Fibroblast of lung (primary cell): ENCODE measurements around the gene OR6V1. TPM values are rescaled to one million over a fixed set of nuclear protein-coding genes. Genes with fewer than 3 reads are reported as not detected.

Source experiments
- DNase-seq, 2 donors: peaks; one replicate each; pipeline versions ENCODE4 v3.0.0 to v3.0.0-alpha.2; 2010; ENCODE audit warnings: low read depth in 2 of 2
- H2AFZ ChIP-seq: 2 replicates; pipeline ENCODE4 v1.5.1; 2012; ENCODE audit warnings: low read length, control low read depth, inconsistent platforms
- H3K27ac ChIP-seq: 2 replicates; pipeline ENCODE4 v1.5.1; 2011; ENCODE audit warnings: low read length, control low read depth; ENCODE audit not compliant: insufficient read depth
- H3K27me3 ChIP-seq: 2 replicates; pipeline ENCODE4 v1.5.1; 2011; ENCODE audit warnings: mild to moderate bottlenecking, low read length; ENCODE audit not compliant: control insufficient read depth, insufficient read depth
- H3K36me3 ChIP-seq: 2 replicates; pipeline ENCODE4 v1.5.1; 2011; ENCODE audit warnings: low read length; ENCODE audit not compliant: control insufficient read depth, insufficient read depth
- H3K4me1 ChIP-seq: 2 replicates; pipeline ENCODE4 v1.5.1; 2011; ENCODE audit warnings: low read length; ENCODE audit not compliant: control insufficient read depth, insufficient read depth; ENCODE audit errors: extremely low read depth
- H3K4me2 ChIP-seq: 2 replicates; pipeline ENCODE4 v1.5.1; 2011; ENCODE audit warnings: low read length, control low read depth; ENCODE audit not compliant: insufficient read depth; ENCODE audit errors: extremely low read depth
- H3K4me3 ChIP-seq, 4 experiments: fragments of 200-600 bp in 1 of 4; sonication (generic) in 1 of 4; replicated peaks in 1 of 4; 2 replicates each; pipeline ENCODE4 v1.5.1; 2011 to 2016; ENCODE audit warnings: low read length in 4 of 4, low read depth in 3 of 4, mild to moderate bottlenecking in 3 of 4, control low read depth in 2 of 4, inconsistent platforms in 1 of 4, mixed read lengths in 1 of 4; ENCODE audit not compliant: insufficient read depth in 1 of 4; ENCODE audit errors: control extremely low read depth in 1 of 4
- H3K79me2 ChIP-seq: 2 replicates; pipeline ENCODE4 v1.5.1; 2012; ENCODE audit warnings: mild to moderate bottlenecking, low read length, inconsistent platforms; ENCODE audit not compliant: control insufficient read depth, insufficient read depth
- H3K9ac ChIP-seq: 2 replicates; pipeline ENCODE4 v1.5.1; 2011; ENCODE audit warnings: mild to moderate bottlenecking, low read length, control low read depth; ENCODE audit not compliant: insufficient read depth
- H3K9me3 ChIP-seq: 2 replicates; pipeline ENCODE4 v1.5.1; 2012; ENCODE audit warnings: low read depth, low read length; ENCODE audit not compliant: control insufficient read depth, insufficient read depth
- H4K20me1 ChIP-seq: 2 replicates; pipeline ENCODE4 v1.5.1; 2011; ENCODE audit warnings: low read length; ENCODE audit not compliant: control insufficient read depth, insufficient read depth; ENCODE audit errors: extremely low read depth
- CTCF ChIP-seq, 2 donors: IDR thresholded peaks in 1 of 2; conservative IDR thresholded peaks in 1 of 2; 1 replicate in 1 of 2; 2 replicates in 1 of 2; pipeline ENCODE4 v1.5.1; 2011 to 2012; ENCODE audit warnings: low read length in 2 of 2, control low read depth in 1 of 2, inconsistent platforms in 1 of 2, low read depth in 1 of 2, mild to moderate bottlenecking in 1 of 2
- EZH2 ChIP-seq: IDR thresholded peaks from 2 replicates; pipeline ENCODE4 v1.5.1; 2012; ENCODE audit warnings: low read length, control low read depth, mild to moderate bottlenecking; ENCODE audit errors: missing control alignments
- polyA plus RNA-seq, 2 donors: library from polyadenylated mRNA; depleted of rRNA in 1 of 2; stranded (reverse) in 1 of 2; unstranded in 1 of 2; fragments of >200 nt; gene quantifications; 2 replicates each; pipeline ENCODE4 v1.2.1, GENCODE V29; 2011 to 2012; ENCODE audit warnings: missing spikeins in 1 of 2
- total RNA-seq: library from RNA; depleted of rRNA; stranded (reverse); fragments of >200 nt; gene quantifications from 2 replicates; pipeline ENCODE4 v1.2.1, GENCODE V29; 2014

Gene OR6V1
- total and polyA plus RNA-seq, 2 donors (not counting 1 experiment from before 2014, with no cell fraction given), result not detected

DNA sequence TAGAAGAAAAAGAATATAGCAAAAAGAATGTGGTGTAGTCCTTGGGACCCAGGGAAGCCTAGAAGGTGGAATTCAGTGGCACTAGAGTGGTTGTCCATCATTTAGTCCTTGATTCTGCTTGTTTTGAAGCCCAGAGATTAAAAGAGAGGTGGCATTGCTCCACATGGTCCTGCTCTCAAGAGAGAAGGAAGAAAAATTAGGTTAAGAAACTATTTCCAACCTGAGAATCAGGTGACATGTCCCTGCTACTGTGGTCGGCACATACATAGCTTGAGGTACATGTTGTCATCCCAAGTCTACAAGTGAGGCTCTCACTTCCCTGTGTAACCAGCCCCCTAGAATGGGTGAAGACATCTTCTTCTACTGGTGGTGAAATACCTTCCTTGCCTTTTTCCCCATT, 25.1 kb upstream of the OR6V1 start, which contains the start of gene OR9A2:
OR9A2 (minus strand) TSS at position 101 of the 400 bp plus-strand sequence; CDS start at position 101, 0 bp downstream.
- TF ChIP-seq CTCF (conservative IDR thresholded peaks at IDR 0.05 in 1 of 2, IDR thresholded peaks at IDR 0.05 in 1 of 2; ENCODE audit: low read depth in 1 of 2, low read length in 2 of 2) (no peak), EZH2 (no peak)
- H3K36me3 ChIP-seq, result no peaks in the 10 kb centered on the region
- no peak within 1 kb of the TSS for H3K27ac ChIP-seq

GRCh38 chr7:143027683-143028082, 24.5 kb upstream of the OR6V1 start:
- Histone ChIP-seq H3K4me2 (no peak overlapping the region), H3K27ac (no peak overlapping the region), H2AFZ (no peak overlapping the region), H3K9me3 (no peaks in the 10 kb centered on the region), H4K20me1 (no peaks in the 10 kb centered on the region), H3K4me3 (no peak overlapping the region), H3K9ac (no peak overlapping the region), H3K36me3 (no peaks in the 10 kb centered on the region), H3K27me3 (no peaks in the 10 kb centered on the region), H3K79me2 (no peaks in the 10 kb centered on the region), H3K4me1 (no peaks in the 10 kb centered on the region)
- TF ChIP-seq EZH2 (no peak), CTCF (conservative IDR thresholded peaks at IDR 0.05 in 1 of 2, IDR thresholded peaks at IDR 0.05 in 1 of 2; ENCODE audit: low read depth in 1 of 2, low read length in 2 of 2) (no peak)
- no peak for DNase-seq

More for the DNA sequence above, 25.1 kb upstream of the OR6V1 start, which contains the start of gene OR9A2:
- no peaks in the 10 kb centered on the region for H3K79me2 ChIP-seq
- no peaks in the 10 kb centered on the region for H3K27me3 ChIP-seq
- no peaks in the 10 kb centered on the region for H3K4me1 ChIP-seq
- no peak for DNase-seq
- H2AFZ ChIP-seq, result no peak within 1 kb of the TSS
- no peak within 1 kb of the TSS for H3K4me3 ChIP-seq
- H3K9ac ChIP-seq, result no peak within 1 kb of the TSS
- no peaks in the 10 kb centered on the region for H4K20me1 ChIP-seq
- no peaks in the 10 kb centered on the region for H3K9me3 ChIP-seq
- H3K4me2 ChIP-seq, result no peak within 1 kb of the TSS

- Histone ChIP-seq H2AFZ (no peak overlapping the region), H3K9ac (no peak overlapping the region), H3K36me3 (no peaks in the 10 kb centered on the region), H3K79me2 (no peaks in the 10 kb centered on the region), H3K4me1 (no peaks in the 10 kb centered on the region), H3K27ac (no peak overlapping the region), H4K20me1 (no peaks in the 10 kb centered on the region), H3K4me3 (no peak overlapping the region), H3K27me3 (no peaks in the 10 kb centered on the region), H3K9me3 (no peaks in the 10 kb centered on the region), H3K4me2 (no peak overlapping the region)
- no peak for TF ChIP-seq CTCF (conservative IDR thresholded peaks at IDR 0.05 in 1 of 2, IDR thresholded peaks at IDR 0.05 in 1 of 2; ENCODE audit: low read depth in 1 of 2, low read length in 2 of 2)
- no peak for TF ChIP-seq EZH2
- no peak for DNase-seq
Observed at GRCh38 chr7:143038635-143039034, 13.5 kb upstream of the OR6V1 start.
